NOMO-1 (cell line): ENCODE measurements around the gene ADGRD1.

Experiments used
- DNase-seq, 2 experiments: peaks; one replicate each; lab custom pipeline; 2025; ENCODE audit not compliant: unreplicated experiment in 2 of 2; lab: John Stamatoyannopoulos, UW

Gene ADGRD1

DNA sequence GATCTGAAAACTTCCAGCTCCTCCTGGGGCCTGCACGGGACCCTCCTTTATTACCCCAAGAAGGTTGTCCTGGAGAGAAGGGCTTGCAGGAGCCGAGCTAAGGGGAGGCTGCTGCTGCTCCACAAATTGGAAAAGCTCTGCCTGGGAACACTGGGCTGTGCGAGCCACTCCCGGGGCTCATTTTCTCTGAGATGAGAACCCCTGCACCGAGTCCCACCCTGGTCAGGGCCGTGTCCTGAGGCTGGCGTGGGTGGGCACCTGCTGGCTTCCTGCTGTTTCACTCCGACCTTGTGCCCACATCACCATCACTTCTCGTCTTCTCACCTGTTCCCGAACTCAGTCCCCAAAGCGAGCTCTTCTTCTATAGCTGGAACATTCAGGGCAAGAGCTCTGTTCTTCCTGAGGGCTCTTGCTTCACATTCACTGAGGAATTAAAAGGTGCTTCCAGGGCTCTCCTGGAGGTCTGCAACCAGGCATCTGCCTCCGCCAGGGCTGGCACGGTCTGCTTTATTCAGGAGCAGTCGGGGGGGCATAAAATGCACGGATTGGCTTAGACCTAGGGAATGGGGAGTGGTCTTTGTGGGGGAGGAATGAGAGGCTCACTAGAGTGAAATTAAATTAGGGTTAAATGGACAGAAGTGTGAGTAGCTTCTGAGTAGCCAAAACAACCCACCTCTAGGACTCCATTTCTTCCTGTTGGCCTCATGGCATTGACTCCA, 98.5 kb downstream of the ADGRD1 start:
- DNase-seq: no peak

DNA sequence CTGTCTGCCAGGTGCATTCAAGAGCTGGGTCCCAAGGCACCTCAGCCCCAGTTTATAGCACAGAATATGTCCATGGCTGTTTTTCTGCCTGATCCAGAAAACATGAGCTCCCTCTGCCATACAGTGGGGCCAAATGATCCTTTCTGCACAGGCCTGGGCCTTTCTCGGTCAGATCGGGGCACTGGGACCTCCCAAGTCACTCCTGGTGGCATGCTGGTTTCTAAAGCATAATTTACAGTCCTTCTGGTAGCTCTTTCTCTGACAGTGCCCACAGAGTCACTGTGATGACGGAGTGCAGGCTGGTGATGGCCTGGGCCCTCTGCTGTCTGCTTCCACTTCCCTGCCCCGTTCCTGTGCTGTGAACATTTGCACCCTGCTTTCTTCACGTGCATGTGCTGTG, 99.2 kb downstream of the ADGRD1 start:
- no peak for DNase-seq

GRCh38 chr12:131053567-131053966, 99.9 kb downstream of the ADGRD1 start:
- no peak for DNase-seq

DNA sequence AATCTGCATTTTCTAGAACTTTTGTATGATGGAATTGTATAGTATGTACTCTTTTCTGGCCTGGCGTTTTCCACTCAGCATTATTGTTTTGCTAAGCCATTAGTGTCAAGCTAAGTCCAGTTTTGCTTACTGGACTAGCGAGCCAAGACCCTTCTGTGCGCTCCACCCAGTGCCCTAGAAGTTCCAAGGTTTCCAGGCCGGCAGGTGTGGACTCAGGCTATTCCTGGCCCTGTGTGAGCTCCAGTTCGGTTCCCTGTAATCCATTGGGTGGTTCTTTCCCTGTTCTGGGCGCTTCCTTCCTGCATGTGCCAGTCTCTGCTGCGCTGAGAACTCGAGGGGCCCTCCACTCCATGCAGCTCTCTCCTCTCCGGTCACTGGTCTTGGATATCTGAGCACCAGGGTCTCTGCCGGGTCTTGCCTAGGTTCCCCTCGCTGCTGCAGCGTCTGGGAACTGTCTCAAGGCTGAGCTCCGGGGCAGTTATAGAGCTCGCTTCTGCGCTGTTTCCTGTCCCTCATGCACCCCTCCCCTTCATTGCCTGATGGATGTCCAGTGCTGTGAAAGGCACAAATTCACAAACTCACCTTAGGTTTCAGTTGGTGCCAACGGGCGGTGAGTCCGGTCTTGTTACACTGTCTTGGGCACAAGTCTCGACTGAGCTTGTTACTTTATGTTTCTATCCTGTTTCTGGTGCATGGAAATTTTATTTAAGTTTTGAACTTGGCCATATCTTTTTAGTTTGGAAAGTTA, 100.8 kb downstream of the ADGRD1 start:
- no peak for DNase-seq

DNA sequence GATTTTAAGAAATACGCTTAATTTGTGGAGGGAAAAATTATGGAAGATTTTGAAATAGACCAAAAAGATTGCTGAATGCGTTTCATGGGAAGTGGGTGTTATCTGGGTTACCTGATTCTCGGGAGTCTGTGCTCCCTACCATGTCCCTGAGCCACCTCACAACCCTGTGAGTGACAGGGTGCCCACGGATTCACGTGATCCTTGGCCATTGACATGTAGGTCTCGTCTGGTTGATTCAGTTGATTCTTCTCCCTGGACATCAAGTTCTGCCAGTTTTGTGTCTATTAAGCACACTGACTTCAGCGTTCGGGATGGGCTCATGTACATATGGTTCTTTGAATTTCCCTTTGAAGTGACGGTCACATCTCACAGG, 101.4 kb downstream of the ADGRD1 start:
- no peak for DNase-seq

DNA sequence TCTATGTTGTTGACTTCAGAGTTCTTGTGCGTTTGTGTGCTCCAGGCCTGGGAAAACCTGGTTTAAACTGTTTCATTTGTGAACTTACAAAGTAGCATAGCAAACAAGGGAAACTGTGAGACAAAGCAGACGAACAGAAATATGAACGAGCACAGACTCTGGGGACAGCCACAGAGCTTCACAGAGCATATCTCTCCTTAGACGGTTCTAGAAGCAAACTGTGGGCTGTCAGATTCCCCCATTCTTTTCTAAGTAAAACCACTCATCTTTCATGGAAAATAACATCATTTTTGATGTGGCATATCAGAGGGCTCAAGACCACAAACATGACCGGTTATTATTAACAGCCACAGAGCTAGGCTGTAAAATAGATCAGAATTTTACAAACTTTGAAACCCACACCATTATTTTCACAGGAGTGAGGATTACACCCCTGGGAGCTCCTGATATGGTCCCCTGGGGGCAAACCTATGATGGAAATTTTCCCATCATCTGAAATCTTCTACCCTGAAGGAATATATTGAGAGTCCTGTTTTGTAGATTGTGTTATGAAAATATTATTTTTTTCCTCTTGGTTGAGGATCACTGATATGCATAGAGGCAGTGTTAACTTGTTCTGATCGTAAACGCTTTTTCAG, 102.0 kb downstream of the ADGRD1 start:
- no peak for DNase-seq

- no peak for DNase-seq
Observed at GRCh38 chr12:131056626-131057025, 102.9 kb downstream of the ADGRD1 start.

GRCh38 chr12:131057211-131057721, 103.6 kb downstream of the ADGRD1 start:
- no peak for DNase-seq

- DNase-seq: no peak
Observed at GRCh38 chr12:131057722-131058515, 104.2 kb downstream of the ADGRD1 start.

DNA sequence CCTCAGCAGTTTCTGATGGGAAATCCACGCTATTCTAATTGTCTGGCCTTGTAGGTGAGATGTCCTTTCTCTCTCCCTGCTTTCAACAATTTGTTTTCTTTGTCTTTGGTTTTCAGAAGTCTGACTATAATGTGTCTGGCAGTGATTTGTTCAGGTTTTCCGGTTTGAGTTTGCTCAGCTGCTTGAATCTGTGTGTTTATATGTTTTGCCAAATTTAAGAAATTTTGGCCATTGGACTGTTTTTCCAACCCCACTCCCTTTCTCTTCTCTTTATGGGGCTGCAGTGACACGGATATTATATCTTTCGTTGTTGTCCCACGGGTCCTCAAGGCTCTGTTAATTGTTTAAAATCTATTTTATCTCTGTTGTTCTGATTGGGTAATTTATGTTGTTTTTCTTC, 105.0 kb downstream of the ADGRD1 start:
- no peak for DNase-seq

GRCh38 chr12:131060011-131060703, 106.5 kb downstream of the ADGRD1 start:
- no peak for DNase-seq

- no peak for DNase-seq
Observed at GRCh38 chr12:131061041-131061806, 107.5 kb downstream of the ADGRD1 start.

- DNase-seq: no peak
Observed at GRCh38 chr12:131063413-131063812, 109.7 kb downstream of the ADGRD1 start.

- DNase-seq: peak in 1 of 2 experiments; percentile 39
Observed at GRCh38 chr12:131063960-131064359, 110.3 kb downstream of the ADGRD1 start.

DNA sequence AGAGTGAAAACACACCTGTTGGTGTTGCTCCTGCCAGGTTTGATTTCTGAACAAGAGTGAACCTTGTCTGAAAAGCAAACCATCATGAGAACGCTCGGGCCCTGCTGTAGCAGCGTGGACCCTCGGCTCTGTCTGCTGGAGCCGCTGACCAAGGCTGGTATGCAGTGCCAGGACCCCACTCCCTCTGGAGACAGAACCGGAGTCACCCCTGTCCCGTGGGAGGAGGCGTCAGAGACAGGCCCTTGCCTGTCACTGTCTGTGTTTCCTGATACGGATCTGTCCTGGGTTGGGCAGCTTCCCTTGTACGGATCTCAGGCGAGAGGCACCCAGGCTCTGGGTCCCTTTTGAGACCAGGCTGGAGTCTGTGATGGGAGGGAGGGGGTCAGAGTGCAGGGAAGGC, 111.6 kb downstream of the ADGRD1 start:
- DNase-seq: no peak

DNA sequence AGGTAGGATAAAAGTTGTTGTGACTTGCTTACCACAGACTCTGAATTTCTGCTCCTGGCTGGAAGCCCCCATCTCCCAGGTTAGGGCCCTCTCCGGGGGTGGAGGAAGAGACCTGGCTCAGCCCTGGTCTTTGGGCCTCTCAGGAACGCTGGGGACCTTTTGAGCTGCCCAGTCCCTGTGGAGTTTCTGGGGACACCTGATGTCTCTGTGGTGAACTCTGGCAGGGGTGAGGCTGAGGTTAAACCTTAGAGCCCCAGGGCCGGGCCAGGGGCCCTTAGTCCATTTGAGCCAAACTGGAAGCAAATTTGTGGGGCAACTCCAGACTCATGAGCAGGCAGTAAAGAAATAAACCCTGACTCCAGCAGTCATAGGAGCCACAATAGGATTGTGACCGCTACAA, 112.1 kb downstream of the ADGRD1 start:
- no peak for DNase-seq

DNA sequence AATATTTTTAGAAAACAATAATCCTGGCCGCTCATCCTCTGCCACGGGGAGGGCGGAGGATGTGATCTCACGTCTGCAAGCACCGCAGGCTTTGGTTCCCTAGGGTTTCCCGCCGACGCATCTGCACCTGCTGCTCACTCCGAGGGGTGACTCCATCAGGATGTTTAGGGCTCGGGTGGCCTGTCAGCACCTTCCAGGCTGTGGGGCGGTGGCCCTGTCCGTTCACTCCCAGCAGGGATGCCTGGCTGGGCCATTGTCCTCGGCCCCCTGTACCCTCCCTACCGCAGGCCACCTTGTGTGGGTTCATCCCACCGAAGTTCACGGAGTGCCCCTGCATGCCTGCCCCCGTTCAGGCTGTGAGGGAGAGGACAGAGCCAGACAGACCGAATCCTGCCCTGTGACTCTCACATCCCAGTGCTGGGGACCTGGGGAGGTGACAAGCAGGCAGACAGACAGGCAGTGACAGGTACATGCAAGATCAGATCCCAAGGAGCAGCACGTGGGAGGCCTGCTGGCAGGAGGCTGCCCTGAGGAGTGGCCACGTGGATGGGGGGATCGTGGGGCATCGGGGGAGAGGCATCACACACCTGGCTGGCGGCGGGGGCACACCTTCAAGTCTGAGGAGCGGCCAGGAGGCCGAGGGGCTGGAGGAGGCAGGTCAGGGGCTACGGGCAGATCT, 112.6 kb downstream of the ADGRD1 start:
- no peak for DNase-seq

GRCh38 chr12:131066886-131067490, 113.3 kb downstream of the ADGRD1 start:
- DNase-seq: no peak
